ENCODE measurements around the gene RAF1. TPM values are rescaled to one million over a fixed set of nuclear protein-coding genes. Genes with fewer than 3 reads are reported as not detected.
"Not testable (repeated sequence)": the region's sequence is repeated elsewhere in the genome, so short reads cannot be mapped to it uniquely, and the experiment has no call there.

RAF1 gene
- 91.0 and 91.6 TPM in 2 replicates for total RNA-seq

DNA sequence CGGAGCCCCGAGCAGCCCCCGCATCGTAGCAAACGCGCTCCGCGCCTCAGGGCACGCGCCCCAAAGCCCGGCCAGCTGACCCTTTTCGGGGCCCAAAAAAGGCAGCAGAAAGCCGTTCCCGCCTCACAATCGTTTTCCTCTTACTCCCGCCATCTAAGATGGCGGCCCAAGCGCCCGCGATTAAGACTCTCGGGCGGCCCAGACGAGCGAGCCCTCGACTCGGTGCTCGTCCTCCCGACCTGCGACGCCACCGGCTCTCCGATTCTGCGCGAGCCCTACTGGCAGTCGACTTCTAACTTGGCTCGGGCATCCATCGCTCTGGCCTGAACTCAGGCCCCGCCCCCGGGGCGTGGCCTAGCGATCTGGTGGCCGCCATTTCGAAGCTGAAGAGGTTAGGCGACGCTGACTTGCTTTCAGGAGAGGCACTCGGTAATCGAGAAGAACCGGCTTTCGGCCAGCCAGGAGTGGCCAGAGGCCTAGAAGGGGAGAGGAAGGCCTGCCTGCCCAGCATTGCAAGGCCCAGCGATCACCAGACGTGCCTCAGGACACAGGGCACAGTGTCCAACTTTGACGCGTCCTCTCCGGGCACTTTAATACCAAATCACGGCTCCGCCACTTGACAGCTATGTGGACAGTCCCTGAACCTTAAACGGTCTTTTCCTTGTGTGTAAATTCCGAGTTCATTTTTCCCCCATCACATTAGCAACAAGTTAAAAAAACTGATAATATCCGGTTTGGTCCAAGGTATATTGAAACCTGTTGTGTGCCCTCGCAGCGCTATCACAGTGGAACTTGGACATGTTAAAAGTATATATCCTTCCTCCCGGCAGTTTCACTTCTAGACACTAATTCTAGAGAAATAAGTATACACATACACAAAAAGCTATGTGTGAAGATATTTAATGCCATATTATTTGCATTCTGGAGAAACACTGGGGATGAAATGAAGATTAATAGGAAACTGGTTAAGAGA, at the start of gene RAF1:
Gene RAF1, minus strand, starts transcription at position 182 of the 973 bp plus-strand sequence. CDS start 45,396 bp downstream, outside the sequence.
- intact Hi-C loops (cut with micrococcal nuclease): loop anchor here (1.0 to 10.0 kb wide), 15 partner anchors 37 to 1461 kb away; partner anchors contain the start of genes CHCHD4, MKRN2, RPL32 and TAMM41
- Mint-ChIP-seq H3K36me3 (ENCODE audit: low read depth) (peaks cover 5% of the 10 kb centered on the region), H3K4me3 (peak within 1 kb of the TSS; percentile 86), H3K9me3 (no peaks in the 10 kb centered on the region), H3K4me1 (ENCODE audit: low read depth) (peaks cover 30% of the 10 kb centered on the region), H3K27me3 (ENCODE audit: insufficient read depth) (no peaks in the 10 kb centered on the region), H3K27ac (peak within 1 kb of the TSS; percentile 99)
- peak; percentile 97 for DNase-seq (ENCODE audit: low spot score)

DNA sequence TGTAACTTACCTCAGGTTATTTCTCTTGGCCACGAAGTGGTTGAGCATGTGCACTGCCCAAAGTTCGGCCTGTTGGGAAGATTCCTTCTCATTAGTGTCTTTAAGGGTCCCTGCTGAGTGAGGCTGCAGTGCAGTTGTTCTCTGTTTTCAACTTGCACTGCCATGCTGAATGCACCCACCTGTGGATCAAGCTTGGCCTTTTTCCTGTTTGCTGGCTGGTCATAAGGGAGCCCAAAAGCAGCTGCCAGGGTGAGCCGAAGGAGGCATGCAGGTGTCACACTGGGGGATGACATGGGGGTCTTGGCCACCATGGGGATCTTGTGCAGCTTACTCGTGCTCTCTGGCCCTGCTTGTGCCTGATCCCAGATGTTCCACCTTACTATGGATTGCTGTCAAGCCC, 46.1 kb upstream of the RAF1 start:
- Mint-ChIP-seq H3K27me3 (ENCODE audit: insufficient read depth) (peaks cover 11% of the 10 kb centered on the region), H3K9me3 (no peaks in the 10 kb centered on the region), H3K36me3 (ENCODE audit: low read depth) (no peaks in the 10 kb centered on the region), H3K27ac (no peak overlapping the region), H3K4me1 (ENCODE audit: low read depth) (no peaks in the 10 kb centered on the region), H3K4me3 (no peak overlapping the region)
- intact Hi-C loops (cut with micrococcal nuclease): no loop called here
- DNase-seq (ENCODE audit: low spot score): no peak

DNA sequence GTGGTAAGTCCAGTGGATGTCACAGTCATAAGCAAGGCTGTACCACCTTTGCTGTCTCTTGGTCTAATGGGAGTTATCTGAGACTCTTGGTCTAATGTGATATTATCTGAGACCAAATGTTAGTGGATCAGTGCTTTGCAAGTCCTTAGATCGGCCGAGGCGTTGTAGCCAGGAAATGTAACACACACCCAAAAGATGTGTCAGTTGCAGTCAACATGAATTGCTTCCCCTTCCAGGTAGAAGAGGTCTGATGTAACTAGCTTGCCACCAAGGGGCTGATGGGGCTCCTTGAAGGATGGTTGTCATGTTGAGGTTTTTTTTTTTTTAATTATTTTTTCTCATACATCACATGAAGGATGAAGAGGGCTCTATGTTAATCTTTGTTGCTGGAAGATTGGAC, 45.4 kb upstream of the RAF1 start:
- no peak overlapping the region for H3K4me3 Mint-ChIP-seq
- H3K4me1 Mint-ChIP-seq (ENCODE audit: low read depth): no peaks in the 10 kb centered on the region
- H3K27ac Mint-ChIP-seq: no peak overlapping the region
- intact Hi-C loops (cut with micrococcal nuclease): loop anchor here (5.0 kb wide), 1 partner anchor 572 kb away; no protein-coding TSS in a partner anchor
- H3K27me3 Mint-ChIP-seq (ENCODE audit: insufficient read depth): peaks cover 11% of the 10 kb centered on the region
- no peaks in the 10 kb centered on the region for H3K9me3 Mint-ChIP-seq
- H3K36me3 Mint-ChIP-seq (ENCODE audit: low read depth): no peaks in the 10 kb centered on the region
- no peak for DNase-seq (ENCODE audit: low spot score)

DNA sequence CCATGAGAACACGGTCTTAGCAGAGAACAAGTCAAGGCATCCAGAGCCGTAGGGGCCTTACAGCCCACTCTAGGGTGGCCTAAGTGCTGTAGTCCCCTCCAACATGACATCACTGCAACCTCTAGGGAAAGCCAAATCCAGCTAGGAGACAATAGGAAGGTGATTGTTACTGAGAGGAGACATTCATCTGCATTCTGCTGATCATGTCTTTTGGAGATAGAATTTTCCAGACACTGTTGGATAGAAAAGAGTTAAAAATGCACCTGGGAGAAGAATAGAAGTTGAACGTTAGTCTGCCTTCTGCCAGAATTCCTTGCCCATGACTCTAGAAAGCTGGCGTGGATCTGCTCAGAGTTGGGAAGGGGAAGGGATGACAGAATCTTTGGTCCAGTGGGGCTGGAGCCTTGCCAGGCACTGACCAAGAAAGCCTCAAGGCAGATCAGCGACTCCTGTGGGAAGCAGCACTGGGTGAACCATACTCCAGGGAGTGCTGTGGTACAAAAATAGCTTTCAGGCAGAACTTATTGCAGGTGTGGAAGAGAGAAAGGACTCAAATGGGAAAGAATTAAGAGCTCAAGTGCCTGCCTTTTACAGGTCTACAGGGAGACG, 44.8 kb upstream of the RAF1 start:
- intact Hi-C loops (cut with micrococcal nuclease): loop anchor here (5.0 kb wide), 1 partner anchor 571 kb away; no protein-coding TSS in a partner anchor
- H3K9me3 Mint-ChIP-seq: no peaks in the 10 kb centered on the region

DNA sequence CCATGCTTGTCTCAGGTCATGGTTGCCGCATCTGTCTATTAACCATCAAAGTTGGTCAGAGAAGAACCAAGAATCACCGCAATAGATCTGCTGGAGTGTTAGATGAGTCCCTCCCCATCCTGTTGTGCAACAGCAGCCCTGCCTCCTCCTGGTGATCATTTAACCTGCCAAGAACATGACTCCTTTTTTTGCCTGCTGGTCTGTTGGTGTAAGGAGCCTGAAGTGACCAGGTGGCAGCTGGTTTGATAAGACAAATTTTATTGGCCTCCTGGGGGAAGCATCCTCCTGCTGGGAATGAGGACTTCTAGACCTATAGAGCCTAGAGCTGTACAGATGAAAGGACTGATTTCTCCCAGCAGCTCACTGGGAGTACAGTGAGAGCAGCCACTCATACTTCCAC, 43.5 kb upstream of the RAF1 start:
- Mint-ChIP-seq H3K27ac (no peak overlapping the region), H3K36me3 (ENCODE audit: low read depth) (no peaks in the 10 kb centered on the region)

More for the DNA sequence above, 44.8 kb upstream of the RAF1 start:
- peaks cover 11% of the 10 kb centered on the region for H3K27me3 Mint-ChIP-seq (ENCODE audit: insufficient read depth)
- H3K4me3 Mint-ChIP-seq: no peak overlapping the region
- H3K27ac Mint-ChIP-seq: no peak overlapping the region
- no peaks in the 10 kb centered on the region for H3K36me3 Mint-ChIP-seq (ENCODE audit: low read depth)
- no peak for DNase-seq (ENCODE audit: low spot score)
- no peaks in the 10 kb centered on the region for H3K4me1 Mint-ChIP-seq (ENCODE audit: low read depth)

DNA sequence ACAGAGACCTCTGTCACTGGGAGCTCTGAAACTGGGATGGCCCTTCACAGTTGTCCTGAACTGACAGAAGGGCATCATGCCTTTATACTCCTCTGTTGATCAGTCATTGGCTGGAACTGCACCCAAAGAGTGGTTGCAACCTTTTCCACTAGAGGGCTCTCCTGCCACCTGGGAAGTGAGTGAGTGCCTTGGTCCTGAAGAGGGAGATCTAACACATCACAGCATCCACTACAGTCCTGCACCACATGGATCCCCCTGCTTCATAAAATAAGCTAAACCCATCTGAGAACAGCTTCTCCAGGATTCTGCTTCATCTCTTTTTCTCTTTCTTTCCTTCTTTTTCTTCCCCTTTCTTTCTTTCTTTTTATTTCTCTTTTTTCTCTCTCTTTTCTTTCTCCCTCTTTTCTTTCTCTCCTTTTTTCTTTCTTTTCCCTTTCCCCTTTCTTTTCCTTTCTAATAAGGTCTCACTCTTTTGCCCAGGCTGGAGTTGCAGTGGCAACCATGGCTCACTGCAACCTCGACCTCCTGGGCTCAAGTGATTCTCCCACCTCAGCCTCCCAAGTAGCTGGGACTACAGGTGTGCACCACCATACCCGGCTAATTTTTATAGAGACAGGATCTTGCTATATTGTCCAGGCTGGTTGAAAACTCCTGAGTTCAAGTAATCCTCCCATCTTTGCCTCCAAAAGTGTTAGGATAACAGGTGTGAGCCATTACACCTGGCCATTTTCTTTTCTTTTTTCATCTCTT, 42.8 kb upstream of the RAF1 start:
- no peak overlapping the region for H3K27ac Mint-ChIP-seq
- intact Hi-C loops (cut with micrococcal nuclease): loop anchor here (1.0 to 5.0 kb wide), 5 partner anchors 14 to 569 kb away; partner anchors contain the start of gene RPL32
- H3K9me3 Mint-ChIP-seq: no peaks in the 10 kb centered on the region
- H3K27me3 Mint-ChIP-seq (ENCODE audit: insufficient read depth): peaks cover 8% of the 10 kb centered on the region
- H3K36me3 Mint-ChIP-seq (ENCODE audit: low read depth): no peaks in the 10 kb centered on the region
- no peaks in the 10 kb centered on the region for H3K4me1 Mint-ChIP-seq (ENCODE audit: low read depth)
- H3K4me3 Mint-ChIP-seq: no peak overlapping the region
- DNase-seq (ENCODE audit: low spot score): peak; percentile 53

More for the DNA sequence above, 43.5 kb upstream of the RAF1 start:
- no peak for DNase-seq (ENCODE audit: low spot score)
- Mint-ChIP-seq H3K4me1 (ENCODE audit: low read depth) (no peaks in the 10 kb centered on the region), H3K9me3 (no peaks in the 10 kb centered on the region), H3K27me3 (ENCODE audit: insufficient read depth) (peaks cover 10% of the 10 kb centered on the region), H3K4me3 (no peak overlapping the region)
- intact Hi-C loops (cut with micrococcal nuclease): loop anchor here (5.0 kb wide), 1 partner anchor 570 kb away; no protein-coding TSS in a partner anchor

DNA sequence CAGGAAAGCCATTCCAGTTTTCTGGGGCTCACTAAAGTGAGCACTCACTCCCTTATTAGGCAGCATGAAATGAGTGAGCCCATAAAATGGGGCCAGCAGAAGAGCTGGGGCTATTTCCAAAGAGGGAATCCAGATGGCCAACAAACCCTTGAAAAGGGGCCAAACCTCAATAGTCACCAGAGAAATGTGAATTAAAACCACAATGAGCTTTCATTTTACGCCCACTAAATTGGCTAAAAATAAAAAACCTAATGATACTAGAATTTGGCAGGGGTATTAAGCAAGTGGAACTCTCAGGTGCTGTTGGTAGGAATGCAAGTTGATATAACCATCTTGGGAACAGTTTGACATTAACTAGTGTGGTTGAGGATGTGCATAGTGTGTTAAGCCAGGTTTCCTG, 42.1 kb upstream of the RAF1 start:
- no peaks in the 10 kb centered on the region for H3K36me3 Mint-ChIP-seq (ENCODE audit: low read depth)
- H3K27ac Mint-ChIP-seq: no peak overlapping the region
- intact Hi-C loops (cut with micrococcal nuclease): loop anchor here (1.0 to 5.0 kb wide), 5 partner anchors 14 to 569 kb away; partner anchors contain the start of gene RPL32
- DNase-seq (ENCODE audit: low spot score): no peak
- H3K27me3 Mint-ChIP-seq (ENCODE audit: insufficient read depth): peaks cover 8% of the 10 kb centered on the region
- H3K9me3 Mint-ChIP-seq: no peaks in the 10 kb centered on the region
- no peak overlapping the region for H3K4me3 Mint-ChIP-seq
- H3K4me1 Mint-ChIP-seq (ENCODE audit: low read depth): no peaks in the 10 kb centered on the region

DNA sequence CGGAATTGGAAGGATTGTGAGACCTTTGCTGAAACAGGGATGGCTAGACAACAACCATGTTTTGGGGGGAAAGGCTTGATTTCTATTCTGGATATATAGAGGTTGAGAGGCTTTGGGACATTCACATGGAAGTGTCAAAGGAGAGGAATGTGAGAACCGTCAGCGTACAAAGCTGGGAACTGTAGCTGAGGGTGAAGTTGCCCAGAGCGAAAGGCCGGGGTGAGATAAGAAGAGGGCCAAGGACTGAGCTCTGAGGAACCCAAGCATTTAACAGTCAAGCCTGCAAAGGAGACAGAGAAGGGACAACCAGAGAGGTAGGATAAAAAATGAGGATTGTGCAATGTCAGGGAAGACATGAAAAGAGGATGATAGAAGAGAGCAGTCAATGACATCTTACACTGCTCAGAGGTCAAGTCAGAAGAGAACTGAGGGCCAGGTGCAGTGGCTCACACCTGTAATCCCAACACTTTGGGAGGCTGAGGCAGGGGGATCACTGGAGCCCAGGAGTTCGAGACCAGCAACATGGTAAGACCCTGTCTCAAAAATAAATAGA, 41.5 kb upstream of the RAF1 start:
- intact Hi-C loops (cut with micrococcal nuclease): loop anchor here (5.0 kb wide), 1 partner anchor 568 kb away; no protein-coding TSS in a partner anchor
- H3K4me3 Mint-ChIP-seq: no peak overlapping the region
- H3K9me3 Mint-ChIP-seq: no peaks in the 10 kb centered on the region
- peaks cover 8% of the 10 kb centered on the region for H3K27me3 Mint-ChIP-seq (ENCODE audit: insufficient read depth)
- no peaks in the 10 kb centered on the region for H3K4me1 Mint-ChIP-seq (ENCODE audit: low read depth)
- no peak overlapping the region for H3K27ac Mint-ChIP-seq
- no peak for DNase-seq (ENCODE audit: low spot score)
- H3K36me3 Mint-ChIP-seq (ENCODE audit: low read depth): no peaks in the 10 kb centered on the region

DNA sequence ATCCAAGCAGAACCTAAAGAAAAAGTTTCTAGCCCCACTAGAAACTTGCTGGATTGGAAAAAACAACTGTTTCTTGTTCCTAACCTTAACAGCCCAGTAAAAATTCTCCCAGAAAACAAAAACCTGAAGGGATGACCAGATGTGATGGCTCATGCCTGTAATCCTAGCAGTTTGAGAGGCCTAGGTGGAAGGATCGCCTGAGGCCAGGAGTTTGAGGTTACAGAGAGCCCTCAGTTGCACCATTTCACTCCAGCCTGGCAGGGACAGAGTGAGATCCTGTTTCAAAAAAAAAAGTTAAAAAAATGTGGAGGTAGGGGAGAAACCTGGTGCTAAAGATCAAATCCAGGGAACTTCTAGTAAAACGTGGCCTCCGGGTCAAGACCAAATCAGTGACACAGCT, 38.6 kb upstream of the RAF1 start:
- intact Hi-C loops (cut with micrococcal nuclease): no loop called here
- Mint-ChIP-seq H3K36me3 (ENCODE audit: low read depth) (no peaks in the 10 kb centered on the region), H3K4me3 (no peak overlapping the region), H3K9me3 (no peaks in the 10 kb centered on the region), H3K4me1 (ENCODE audit: low read depth) (no peaks in the 10 kb centered on the region), H3K27me3 (ENCODE audit: insufficient read depth) (peaks cover 8% of the 10 kb centered on the region), H3K27ac (no peak overlapping the region)
- DNase-seq (ENCODE audit: low spot score): no peak

DNA sequence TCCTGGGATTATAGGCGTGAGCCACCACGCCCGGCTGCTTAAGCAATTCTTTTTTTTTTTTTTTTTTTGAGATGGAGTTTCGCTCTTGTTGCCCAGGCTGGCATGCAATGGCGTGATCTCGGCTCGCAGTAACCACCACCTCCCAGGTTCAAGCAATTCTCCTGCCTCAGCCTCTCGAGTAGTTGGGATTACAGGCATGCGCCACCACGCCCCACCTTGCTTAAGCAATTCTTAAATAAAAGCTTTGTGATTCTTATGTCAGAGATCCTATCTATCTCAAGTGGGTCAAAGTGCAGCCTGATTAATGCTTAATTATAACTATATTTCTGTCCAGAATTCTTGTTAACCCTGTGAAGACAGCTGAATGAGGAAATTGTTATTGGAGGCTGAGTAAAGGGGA, 37.7 kb upstream of the RAF1 start:
- H3K4me3 Mint-ChIP-seq; intact Hi-C loops (cut with micrococcal nuclease); H3K27ac Mint-ChIP-seq; H3K9me3 Mint-ChIP-seq; H3K36me3 Mint-ChIP-seq (ENCODE audit: low read depth); H3K4me1 Mint-ChIP-seq (ENCODE audit: low read depth); H3K27me3 Mint-ChIP-seq (ENCODE audit: insufficient read depth); DNase-seq (ENCODE audit: low spot score): not testable (repeated sequence)

DNA sequence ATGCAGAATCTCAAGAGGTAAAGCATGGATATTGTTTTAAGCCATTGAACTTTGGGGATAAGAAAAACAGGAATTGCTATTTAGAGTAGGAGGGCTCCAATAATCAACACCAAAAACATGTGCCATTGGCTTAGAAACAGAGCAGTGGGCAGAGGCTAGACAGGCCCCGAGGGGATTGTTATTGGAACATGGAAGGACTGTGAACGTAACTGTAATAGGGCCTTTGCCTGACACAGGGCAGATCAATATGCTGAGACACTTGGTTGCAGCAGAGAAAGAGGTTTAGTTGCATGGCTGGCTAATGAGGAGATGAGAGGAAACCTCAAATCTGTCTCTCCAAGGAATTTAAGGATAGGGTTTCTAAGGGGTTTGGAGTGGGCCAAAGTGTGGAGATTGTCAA, 36.9 kb upstream of the RAF1 start:
- Mint-ChIP-seq H3K27me3 (ENCODE audit: insufficient read depth) (peaks cover 3% of the 10 kb centered on the region), H3K9me3 (no peaks in the 10 kb centered on the region), H3K36me3 (ENCODE audit: low read depth) (no peaks in the 10 kb centered on the region), H3K27ac (no peak overlapping the region), H3K4me1 (ENCODE audit: low read depth) (no peaks in the 10 kb centered on the region), H3K4me3 (no peak overlapping the region)
- no peak for DNase-seq (ENCODE audit: low spot score)
- intact Hi-C loops (cut with micrococcal nuclease): no loop called here

DNA sequence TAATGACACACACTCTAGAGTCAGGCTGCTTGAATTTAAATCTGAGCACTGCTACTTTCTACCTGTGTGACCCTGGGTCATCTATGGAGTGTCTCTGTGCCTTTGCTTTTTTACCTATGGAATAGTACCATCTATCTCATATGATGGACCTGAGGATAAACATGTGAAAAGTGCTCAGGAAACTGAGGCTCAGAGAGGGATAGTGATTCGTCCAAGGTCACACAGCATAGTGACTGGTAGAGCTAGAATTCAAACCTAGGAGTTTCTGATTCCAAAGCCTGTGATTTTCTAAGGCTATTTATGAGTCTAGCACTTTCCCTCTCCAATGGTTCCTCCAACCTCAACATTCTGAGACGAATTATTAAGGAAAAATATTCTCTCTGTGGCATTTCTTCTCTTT, 32.0 kb upstream of the RAF1 start:
- peaks cover 4% of the 10 kb centered on the region for H3K27me3 Mint-ChIP-seq (ENCODE audit: insufficient read depth)
- DNase-seq (ENCODE audit: low spot score): no peak
- no peaks in the 10 kb centered on the region for H3K4me1 Mint-ChIP-seq (ENCODE audit: low read depth)
- H3K4me3 Mint-ChIP-seq: no peak overlapping the region
- H3K27ac Mint-ChIP-seq: no peak overlapping the region
- no peaks in the 10 kb centered on the region for H3K9me3 Mint-ChIP-seq
- intact Hi-C loops (cut with micrococcal nuclease): no loop called here
- no peaks in the 10 kb centered on the region for H3K36me3 Mint-ChIP-seq (ENCODE audit: low read depth)

Measured in activated T-helper 1 cell treated with anti-CD3 and anti-CD28 coated beads, Interleukin-12 subunit alpha, Interleukin-12 subunit beta, Interleukin-2, Interleukin-4 antibody, amounts not matched to agents 30 ng/mL and 10 ng/mL and 1 ng/mL, durations not matched to agents 14 hours and 24 hours and 36 hours (primary cell).